HEK293 (cell line): Measurements from ENCODE around the gene CSTPP1.
A peak's percentile ranks its signal among the peaks of the same experiment; 100 is the strongest.
"Not testable (repeated sequence)": the region's sequence is repeated elsewhere in the genome, so short reads cannot be mapped to it uniquely, and the experiment has no call there.

Experiments used
- CTCF ChIA-PET: fragments of 350-600 bp; formaldehyde crosslinking; extraction: SDS; loops from one replicate; lab custom pipeline; 2021; ENCODE audit warnings: antibody characterized with exemption; lab: Yijun Ruan, JAX
- POLR2A ChIA-PET: fragments of 300-600 bp; formaldehyde crosslinking; extraction: SDS; loops from one replicate; lab custom pipeline; 2020; ENCODE audit warnings: antibody characterized with exemption, inconsistent platforms; lab: Yijun Ruan, JAX
- H3K27ac ChIP-seq: fragments of 200-500 bp; sonication (Bioruptor generic); 2 replicates; pipeline ENCODE4 v1.5.1; 2014; ENCODE audit warnings: low read depth, low read length, control low read depth, inconsistent platforms; ENCODE audit errors: extremely low read depth
- H3K36me3 ChIP-seq, 2 experiments: fragments of 200-500 bp in 1 of 2; sonication (Bioruptor generic) in 1 of 2; 1 replicate in 1 of 2; 2 replicates in 1 of 2; pipeline ENCODE4 v1.5.1; 2014 to 2017; ENCODE audit warnings: inconsistent platforms in 2 of 2, low read length in 2 of 2; ENCODE audit not compliant: control insufficient read depth in 2 of 2, insufficient read depth in 1 of 2
- H3K4me1 ChIP-seq: fragments of 200-500 bp; sonication (Bioruptor generic); 2 replicates; pipeline ENCODE4 v1.5.1; 2014; ENCODE audit warnings: mild to moderate bottlenecking, low read length, inconsistent platforms; ENCODE audit not compliant: control insufficient read depth, insufficient read depth
- H3K4me3 ChIP-seq: 2 replicates; pipeline ENCODE4 v1.5.1; 2011; ENCODE audit warnings: low read depth, mild to moderate bottlenecking, control low read depth, low read length, moderate library complexity
- H3K9me3 ChIP-seq: fragments of 200-500 bp; sonication (Bioruptor generic); 2 replicates; pipeline ENCODE4 v1.5.1; 2014; ENCODE audit warnings: low read depth, low read length, inconsistent platforms; ENCODE audit not compliant: control insufficient read depth, insufficient read depth
- ATF2 ChIP-seq: fragments of 450-650 bp; formaldehyde crosslinking; IDR thresholded peaks from 2 replicates; pipeline ENCODE4 v1.5.1; 2016; ENCODE audit warnings: missing biosample characterization, missing genetic modification characterization, low read depth
- FEZF1 ChIP-seq: fragments of 450-650 bp; formaldehyde crosslinking; IDR thresholded peaks from 2 replicates; pipeline ENCODE4 v1.5.1; 2016; ENCODE audit warnings: missing biosample characterization, missing genetic modification characterization
- HOXA7 ChIP-seq: sonication (generic); formaldehyde crosslinking; IDR thresholded peaks from 2 replicates; pipeline ENCODE4 v1.8.1; 2022; ENCODE audit warnings: missing genetic modification reagents, borderline replicate concordance
- PBX3 ChIP-seq: sonication (generic); formaldehyde crosslinking; IDR thresholded peaks from 2 replicates; pipeline ENCODE4 v1.8.1; 2022; ENCODE audit warnings: mild to moderate bottlenecking, moderate library complexity, missing genetic modification reagents
- SETDB1 ChIP-seq: IDR thresholded peaks from one replicate; pipeline ENCODE4 v1.6.1; 2017; ENCODE audit warnings: mild to moderate bottlenecking, low read length, moderate library complexity, mixed read lengths; ENCODE audit not compliant: insufficient read length
- SP2 ChIP-seq: fragments of 450-650 bp; formaldehyde crosslinking; IDR thresholded peaks from 2 replicates; pipeline ENCODE4 v1.5.1; 2016; ENCODE audit warnings: missing biosample characterization, missing genetic modification characterization
- ZBTB10 ChIP-seq: fragments of 450-650 bp; formaldehyde crosslinking; IDR thresholded peaks from 2 replicates; pipeline ENCODE4 v1.5.1; 2016; ENCODE audit warnings: missing biosample characterization, missing genetic modification characterization
- ZBTB20 ChIP-seq: fragments of 450-650 bp; formaldehyde crosslinking; IDR thresholded peaks from 2 replicates; pipeline ENCODE4 v1.5.1; 2016; ENCODE audit warnings: missing biosample characterization, missing genetic modification characterization
- ZNF121 ChIP-seq: fragments of 450-650 bp; formaldehyde crosslinking; IDR thresholded peaks from 2 replicates; pipeline ENCODE4 v1.5.1; 2016; ENCODE audit warnings: missing biosample characterization, missing genetic modification characterization
- ZNF155 ChIP-seq: fragments of 450-650 bp; formaldehyde crosslinking; IDR thresholded peaks from 2 replicates; pipeline ENCODE4 v1.5.1; 2016; ENCODE audit warnings: missing biosample characterization, missing genetic modification characterization
- ZNF18 ChIP-seq: fragments of 450-650 bp; formaldehyde crosslinking; IDR thresholded peaks from 2 replicates; pipeline ENCODE4 v1.5.1; 2016; ENCODE audit warnings: missing biosample characterization, missing genetic modification characterization
- ZNF2 ChIP-seq: fragments of 450-650 bp; formaldehyde crosslinking; IDR thresholded peaks from 2 replicates; pipeline ENCODE4 v1.5.1; 2016; ENCODE audit warnings: missing biosample characterization, missing genetic modification characterization
- ZNF214 ChIP-seq: fragments of 450-650 bp; formaldehyde crosslinking; IDR thresholded peaks from 2 replicates; pipeline ENCODE4 v1.5.1; 2017; ENCODE audit warnings: missing biosample characterization, mild to moderate bottlenecking, missing genetic modification characterization, borderline replicate concordance
- ZNF24 ChIP-seq: fragments of 450-650 bp; formaldehyde crosslinking; IDR thresholded peaks from 2 replicates; pipeline ENCODE4 v1.5.1; 2016; ENCODE audit warnings: missing biosample characterization, missing genetic modification characterization
- ZNF26 ChIP-seq: fragments of 450-650 bp; formaldehyde crosslinking; IDR thresholded peaks from 2 replicates; pipeline ENCODE4 v1.5.1; 2016; ENCODE audit warnings: missing biosample characterization, missing genetic modification characterization
- ZNF394 ChIP-seq: fragments of 450-650 bp; formaldehyde crosslinking; IDR thresholded peaks from 2 replicates; pipeline ENCODE4 v1.5.1; 2016; ENCODE audit warnings: missing biosample characterization, missing genetic modification characterization, mild to moderate bottlenecking, moderate library complexity, borderline replicate concordance
- ZNF473 ChIP-seq: fragments of 450-650 bp; formaldehyde crosslinking; IDR thresholded peaks from 2 replicates; pipeline ENCODE4 v1.5.1; 2017; ENCODE audit warnings: missing biosample characterization, missing genetic modification characterization
- ZNF670 ChIP-seq: fragments of 450-650 bp; formaldehyde crosslinking; IDR thresholded peaks from 2 replicates; pipeline ENCODE4 v1.5.1; 2016; ENCODE audit warnings: missing biosample characterization, missing genetic modification characterization, low read depth
- ZNF776 ChIP-seq: fragments of 450-650 bp; formaldehyde crosslinking; IDR thresholded peaks from 2 replicates; pipeline ENCODE4 v1.5.0; 2017; ENCODE audit warnings: missing biosample characterization, missing genetic modification characterization, borderline replicate concordance
- ZNF777 ChIP-seq: fragments of 450-650 bp; formaldehyde crosslinking; IDR thresholded peaks from 2 replicates; pipeline ENCODE4 v1.5.1; 2017; ENCODE audit warnings: missing biosample characterization, missing genetic modification characterization, borderline replicate concordance
- ZSCAN5A ChIP-seq: fragments of 450-650 bp; formaldehyde crosslinking; IDR thresholded peaks from 2 replicates; pipeline ENCODE4 v1.5.1; 2016; ENCODE audit warnings: missing biosample characterization, missing genetic modification characterization

CSTPP1 gene

GRCh38 chr11:47080775-47081174 lies 144.2 kb downstream of the CSTPP1 start:
- POLR2A ChIA-PET, result not testable (repeated sequence)
- TF ChIP-seq ZNF121 (tag by site-specific recombination), result peak; percentile 66
- TF ChIP-seq, all 188 proteins: peak for 1; not testable (repeated sequence) for 187
- not testable (repeated sequence) for H3K9me3 ChIP-seq, H3K4me1 ChIP-seq, H3K4me3 ChIP-seq, H3K27ac ChIP-seq, H3K36me3 ChIP-seq
- CTCF ChIA-PET, result interaction anchor here (0.7 kb wide), 1 partner anchor 267 kb away, joined by 4 read pairs; no protein-coding TSS in a partner anchor

- H3K4me3 ChIP-seq, result no peak overlapping the region
- ChIA-PET CTCF (no interaction called here), POLR2A (no interaction called here)
- TF ChIP-seq FEZF1 (tag by site-specific recombination) (0 out of 2 replicates have a peak, but pooled peaks have one; percentile 14), ZNF670 (tag by site-specific recombination) (no peak)
- H3K9me3 ChIP-seq, result no peaks in the 10 kb centered on the region
- no peaks in the 10 kb centered on the region for H3K4me1 ChIP-seq
- H3K36me3 ChIP-seq, result no peaks in the 10 kb centered on the region
- no peak overlapping the region for H3K27ac ChIP-seq
Measured at GRCh38 chr11:47083913-47084312, 147.4 kb downstream of the CSTPP1 start.

GRCh38 chr11:47087801-47088200 lies 151.2 kb downstream of the CSTPP1 start:
- Histone ChIP-seq H3K36me3 (no peaks in the 10 kb centered on the region), H3K4me1 (no peaks in the 10 kb centered on the region), H3K9me3 (no peaks in the 10 kb centered on the region), H3K27ac (no peak overlapping the region), H3K4me3 (no peak overlapping the region)
- TF ChIP-seq ZBTB10 (tag by site-specific recombination) (no peak), ZNF2 (tag by site-specific recombination) (no peak), ZBTB20 (tag by site-specific recombination) (no peak), ZNF24 (tag by site-specific recombination) (no peak), ZNF155 (no peak), ZNF777 (no peak), PBX3 (CRISPR knock-in tag) (no peak), ZNF776 (tag by site-specific recombination) (no peak), ZNF473 (tag by site-specific recombination) (no peak), ZNF214 (tag by site-specific recombination) (no peak), SETDB1 (no peak), SP2 (no peak), ATF2 (no peak), HOXA7 (no peak), ZNF26 (tag by site-specific recombination) (no peak), ZNF394 (tag by site-specific recombination) (no peak), ZNF18 (tag by site-specific recombination) (no peak), ZSCAN5A (no peak)
- CTCF ChIA-PET, result no interaction called here
- POLR2A ChIA-PET, result no interaction called here
